IPS-18a (cell line): Measurements from ENCODE around the gene TMEM92.
"Not testable (repeated sequence)": the region's sequence is repeated elsewhere in the genome, so short reads cannot be mapped to it uniquely, and the experiment has no call there.

ENCODE experiments used
- H3K27ac ChIP-seq: one replicate; pipeline ENCODE4 v1.5.1; 2013; ENCODE audit warnings: low read length
- H3K27me3 ChIP-seq: one replicate; pipeline ENCODE4 v1.6.1; 2013; ENCODE audit warnings: mild to moderate bottlenecking, low read length; ENCODE audit not compliant: control insufficient read depth, insufficient read depth
- H3K36me3 ChIP-seq: one replicate; pipeline ENCODE4 v1.6.1; 2013; ENCODE audit warnings: low read depth, low read length; ENCODE audit not compliant: control insufficient read depth
- H3K4me1 ChIP-seq: one replicate; pipeline ENCODE4 v1.6.1; 2013; ENCODE audit warnings: low read depth, low read length; ENCODE audit not compliant: control insufficient read depth
- H3K4me3 ChIP-seq: one replicate; pipeline ENCODE4 v1.5.1; 2013; ENCODE audit warnings: low read length
- H3K9ac ChIP-seq: one replicate; pipeline ENCODE4 v1.6.1; 2013; ENCODE audit warnings: mild to moderate bottlenecking, low read length, moderate library complexity
- H3K9me3 ChIP-seq: one replicate; pipeline ENCODE4 v1.6.1; 2013; ENCODE audit warnings: low read depth, low read length; ENCODE audit not compliant: control insufficient read depth

TMEM92 gene

DNA sequence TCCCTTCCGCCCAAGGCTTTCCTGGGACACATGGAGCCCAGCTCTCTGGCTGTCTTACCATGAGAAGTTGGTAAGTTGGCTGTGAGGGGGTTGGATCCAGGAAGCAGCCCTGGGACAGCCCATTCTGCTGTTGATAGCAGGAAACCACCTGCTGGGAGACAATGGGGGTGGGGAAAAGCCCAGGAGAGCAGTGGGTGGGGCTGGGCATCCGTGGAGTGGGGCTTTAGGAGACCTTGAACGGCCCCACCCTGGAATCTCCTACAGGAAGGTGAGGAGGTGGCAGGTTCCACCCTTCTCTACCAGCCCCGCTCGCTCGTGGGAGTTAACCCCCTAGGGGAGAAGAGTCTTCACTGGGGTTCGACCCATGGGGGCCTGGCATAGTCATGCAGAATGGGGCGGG is 5.8 kb downstream of the TMEM92 start:
- no peak overlapping the region for H3K4me3 ChIP-seq
- H3K4me1 ChIP-seq = peaks cover 18% of the 10 kb centered on the region
- no peak overlapping the region for H3K27ac ChIP-seq
- no peaks in the 10 kb centered on the region for H3K9me3 ChIP-seq
- H3K9ac ChIP-seq = no peak overlapping the region
- H3K27me3 ChIP-seq = no peaks in the 10 kb centered on the region
- no peaks in the 10 kb centered on the region for H3K36me3 ChIP-seq

DNA sequence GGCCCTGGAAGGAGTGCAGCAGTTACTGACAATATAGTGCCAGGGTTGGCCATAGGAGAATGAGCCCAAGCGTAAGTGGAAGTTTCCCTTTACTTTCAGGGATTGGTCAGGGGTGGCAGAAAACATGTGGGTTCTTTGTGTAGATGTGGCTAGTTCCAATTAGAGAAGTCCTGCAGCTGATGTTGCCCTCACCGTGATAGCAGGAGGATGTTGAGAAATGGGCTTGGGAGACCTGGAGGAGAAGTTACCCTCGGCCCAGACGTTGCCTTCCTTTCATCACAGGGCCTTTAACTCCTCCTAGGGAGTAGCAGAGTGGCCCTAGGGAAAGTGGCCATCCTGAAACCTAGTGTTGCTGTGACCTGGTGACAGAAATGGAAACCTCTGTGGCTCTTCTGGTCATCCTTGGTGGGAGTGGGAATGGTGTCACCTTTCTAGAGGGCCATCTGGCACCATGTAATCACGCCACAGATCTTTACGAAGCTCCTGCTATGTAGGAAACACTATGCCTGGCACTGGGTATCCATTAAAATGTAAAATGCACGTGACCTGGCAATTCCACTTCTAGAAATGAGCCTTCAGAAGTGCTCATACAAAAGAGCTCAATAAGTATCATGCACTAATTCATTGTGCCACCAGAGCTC is 6.7 kb downstream of the TMEM92 start:
- Histone ChIP-seq H3K9me3 (no peaks in the 10 kb centered on the region), H3K36me3 (no peaks in the 10 kb centered on the region), H3K4me3 (no peak overlapping the region), H3K9ac (no peak overlapping the region), H3K27ac (no peak overlapping the region), H3K27me3 (no peaks in the 10 kb centered on the region), H3K4me1 (peaks cover 18% of the 10 kb centered on the region)

- no peaks in the 10 kb centered on the region for H3K27me3 ChIP-seq
- H3K4me1 ChIP-seq = peaks cover 17% of the 10 kb centered on the region
- H3K9ac ChIP-seq = no peak overlapping the region
- no peak overlapping the region for H3K27ac ChIP-seq
- H3K36me3 ChIP-seq = no peaks in the 10 kb centered on the region
- no peak overlapping the region for H3K4me3 ChIP-seq
- no peaks in the 10 kb centered on the region for H3K9me3 ChIP-seq
Measured at GRCh38 chr17:50281739-50282401, 7.6 kb downstream of the TMEM92 start.

DNA sequence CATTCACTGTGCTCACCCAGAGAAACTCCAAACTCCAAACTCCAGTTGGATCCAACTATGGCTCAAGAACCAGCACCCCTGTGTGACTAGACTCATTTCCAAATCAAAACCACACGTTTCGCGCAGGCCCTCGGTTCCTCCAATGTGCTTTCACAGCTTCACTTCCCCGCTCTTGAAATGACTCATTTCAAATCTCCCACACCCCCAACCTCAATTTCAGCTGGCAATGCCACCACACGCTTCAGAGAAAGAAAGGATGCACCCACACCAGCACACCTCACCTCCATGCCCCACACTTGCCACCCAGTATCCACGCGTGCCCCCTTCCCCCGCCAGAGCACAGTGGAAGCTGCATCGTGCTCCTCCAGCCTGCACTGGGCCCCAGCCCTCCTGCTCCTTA is 9.0 kb downstream of the TMEM92 start:
- H3K36me3 ChIP-seq = no peaks in the 10 kb centered on the region

DNA sequence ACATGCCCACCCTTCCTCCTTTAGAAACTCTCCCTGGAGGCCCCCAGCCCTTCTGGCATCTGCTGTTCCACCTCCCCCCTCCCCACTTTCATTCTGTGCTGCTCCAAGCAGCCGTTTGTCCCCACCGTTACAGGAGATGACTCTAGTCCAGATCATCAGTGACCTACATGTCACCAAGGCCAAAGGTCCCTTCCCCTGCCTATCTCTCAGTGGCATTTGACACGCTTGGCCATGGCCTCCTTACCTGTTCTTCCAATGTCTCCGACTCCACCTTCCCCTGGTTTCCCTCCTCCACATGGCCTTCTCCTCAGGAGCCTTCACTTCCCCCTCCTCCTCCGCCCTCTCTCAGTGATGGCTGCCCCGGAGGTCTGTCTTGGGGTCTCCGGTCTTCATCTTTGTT is 9.4 kb downstream of the TMEM92 start:
- H3K27ac ChIP-seq = no peak overlapping the region
- no peaks in the 10 kb centered on the region for H3K9me3 ChIP-seq
- no peaks in the 10 kb centered on the region for H3K36me3 ChIP-seq
- no peaks in the 10 kb centered on the region for H3K27me3 ChIP-seq
- H3K4me3 ChIP-seq = no peak overlapping the region
- peaks cover 10% of the 10 kb centered on the region for H3K4me1 ChIP-seq
- no peak overlapping the region for H3K9ac ChIP-seq

More for the DNA sequence above, 9.0 kb downstream of the TMEM92 start:
- Histone ChIP-seq H3K4me1 (peaks cover 10% of the 10 kb centered on the region), H3K4me3 (no peak overlapping the region), H3K27ac (no peak overlapping the region), H3K27me3 (no peaks in the 10 kb centered on the region), H3K9me3 (no peaks in the 10 kb centered on the region), H3K9ac (no peak overlapping the region)

- H3K27ac ChIP-seq = no peak overlapping the region
- H3K4me1 ChIP-seq = peaks cover 4% of the 10 kb centered on the region
- H3K36me3 ChIP-seq = no peaks in the 10 kb centered on the region
- H3K27me3 ChIP-seq = peaks cover 5% of the 10 kb centered on the region
- no peaks in the 10 kb centered on the region for H3K9me3 ChIP-seq
- no peak overlapping the region for H3K4me3 ChIP-seq
- no peak overlapping the region for H3K9ac ChIP-seq
Measured at GRCh38 chr17:50285941-50286340, 11.7 kb downstream of the TMEM92 start.

DNA sequence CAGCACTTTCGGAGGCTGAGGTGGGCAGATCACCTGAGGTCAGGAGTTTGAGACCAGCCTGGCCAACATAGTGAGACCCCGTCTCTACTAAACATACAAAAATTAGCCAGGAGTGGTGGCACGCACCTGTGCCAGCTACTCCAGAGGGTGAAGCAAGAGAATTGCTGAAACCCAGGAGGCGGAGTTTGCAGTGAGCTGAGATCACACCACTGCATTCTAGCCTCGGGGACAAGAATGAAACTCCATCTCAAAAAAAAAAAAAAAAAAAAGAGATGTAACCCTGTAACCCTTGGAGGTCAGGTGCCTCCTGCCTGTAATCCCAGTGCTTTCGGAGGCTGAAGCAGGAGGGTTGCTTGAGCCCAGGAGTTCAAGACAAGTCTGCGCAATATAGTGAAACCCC is 13.0 kb downstream of the TMEM92 start:
- not testable (repeated sequence) for H3K27me3 ChIP-seq, H3K9me3 ChIP-seq, H3K27ac ChIP-seq, H3K36me3 ChIP-seq, H3K4me3 ChIP-seq, H3K9ac ChIP-seq, H3K4me1 ChIP-seq

GRCh38 chr17:50288306-50288705 is 14.0 kb downstream of the TMEM92 start:
- Histone ChIP-seq H3K27ac (no peak overlapping the region), H3K9ac (no peak overlapping the region)

DNA sequence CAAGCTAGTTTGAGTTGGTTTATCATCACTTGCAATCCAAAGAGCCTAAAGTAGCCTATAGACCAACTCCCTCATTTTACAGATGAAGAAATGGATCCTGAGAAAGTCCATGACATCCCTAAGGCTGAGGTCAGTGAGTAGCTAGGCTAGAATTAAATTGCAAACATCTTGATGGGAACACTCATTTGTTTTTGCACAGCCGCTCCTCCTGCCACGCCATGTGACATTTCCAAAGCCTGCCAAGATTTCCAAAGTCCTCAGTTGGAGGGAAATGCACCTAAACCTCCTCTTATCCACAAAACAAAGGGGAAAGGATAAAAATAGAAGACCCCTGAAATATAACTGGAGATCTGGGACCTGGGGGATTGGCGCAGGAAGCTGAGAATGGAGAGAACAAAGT is 15.0 kb downstream of the TMEM92 start:
- Histone ChIP-seq H3K9me3 (no peaks in the 10 kb centered on the region), H3K9ac (no peak overlapping the region), H3K4me1 (no peaks in the 10 kb centered on the region), H3K27ac (no peak overlapping the region), H3K36me3 (no peaks in the 10 kb centered on the region), H3K4me3 (no peak overlapping the region), H3K27me3 (peaks cover 5% of the 10 kb centered on the region)

More at GRCh38 chr17:50288306-50288705, 14.0 kb downstream of the TMEM92 start:
- Histone ChIP-seq H3K4me1 (peaks cover 4% of the 10 kb centered on the region), H3K36me3 (no peaks in the 10 kb centered on the region), H3K27me3 (peaks cover 5% of the 10 kb centered on the region), H3K4me3 (no peak overlapping the region), H3K9me3 (no peaks in the 10 kb centered on the region)

DNA sequence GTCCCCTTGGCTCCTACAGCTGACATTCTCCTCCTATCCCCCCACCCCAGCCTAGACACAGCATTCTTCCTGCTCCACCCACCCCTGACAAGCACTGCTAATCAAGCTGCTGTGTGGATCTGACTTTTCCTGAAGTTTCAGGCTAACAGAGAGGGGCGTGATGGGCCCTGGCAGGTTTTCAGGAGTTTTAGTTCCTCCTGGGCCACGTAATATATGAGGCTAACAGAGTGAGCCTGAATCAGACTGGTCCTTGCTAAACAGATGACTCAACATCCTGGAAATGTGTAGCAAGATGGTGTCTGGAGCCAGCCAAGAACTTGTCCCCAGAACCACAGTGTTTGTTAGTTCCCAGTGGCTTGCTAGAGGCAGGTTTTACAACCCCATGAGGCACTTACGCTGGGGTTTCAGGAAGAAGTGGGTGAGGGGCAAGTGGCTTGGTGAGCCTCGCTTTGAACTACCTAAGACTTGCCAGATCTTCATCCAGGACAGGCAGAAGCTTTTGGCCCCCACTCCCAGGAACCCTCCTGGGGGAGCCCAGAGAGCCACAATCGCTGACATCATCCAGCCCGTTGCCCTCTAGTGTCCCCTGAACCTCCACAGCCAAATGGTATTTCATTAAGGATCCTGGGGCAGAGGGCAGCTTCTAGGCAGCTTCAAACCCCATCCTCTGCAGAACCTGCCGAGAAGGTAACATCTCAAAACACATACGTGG is 15.9 kb downstream of the TMEM92 start:
- Histone ChIP-seq H3K9me3 (no peaks in the 10 kb centered on the region), H3K27ac (no peak overlapping the region), H3K36me3 (no peaks in the 10 kb centered on the region), H3K9ac (no peak overlapping the region), H3K4me3 (no peak overlapping the region), H3K27me3 (peaks cover 5% of the 10 kb centered on the region), H3K4me1 (no peaks in the 10 kb centered on the region)

DNA sequence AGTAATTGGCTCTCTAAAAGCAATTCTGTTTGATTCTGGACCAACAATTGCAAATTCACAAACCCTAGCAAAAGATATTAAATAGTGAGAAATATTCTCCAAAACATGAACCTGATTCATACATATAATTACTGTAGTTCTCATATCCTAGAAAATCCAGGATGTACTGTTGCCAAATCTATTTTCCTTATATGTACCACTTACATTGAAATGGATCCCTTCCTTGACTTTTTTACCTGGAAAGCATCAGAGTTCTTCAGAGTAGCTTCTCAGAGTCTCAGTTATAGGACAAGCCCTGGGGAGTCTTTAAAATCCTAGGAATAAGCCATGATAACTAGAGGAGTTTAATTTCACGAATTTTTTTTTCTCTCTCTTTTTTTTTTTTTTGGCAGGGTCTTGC is 16.7 kb downstream of the TMEM92 start:
- Histone ChIP-seq H3K4me3 (no peak overlapping the region), H3K36me3 (no peaks in the 10 kb centered on the region), H3K9me3 (no peaks in the 10 kb centered on the region), H3K27me3 (peaks cover 5% of the 10 kb centered on the region), H3K9ac (no peak overlapping the region), H3K27ac (no peak overlapping the region), H3K4me1 (no peaks in the 10 kb centered on the region)
